GM12878 (cell line): ENCODE measurements around the gene OSBPL5. TPM values are rescaled to one million over a fixed set of nuclear protein-coding genes. Genes with fewer than 3 reads are reported as not detected.

Experiments
- ATAC-seq: fragments of 200-7000 bp; cut with Tn5 transposase; 3 replicates; pipeline ENCODE4 v1.9.1; 2020; ENCODE audit warnings: mild to moderate bottlenecking, moderate library complexity
- BruUV-seq: library from RNA; stranded (reverse); fragments of 400-500 nt; replicated peaks from 2 replicates; lab custom pipeline; 2021; lab: Mats Ljungman, UMichigan
- CTCF ChIA-PET: fragments of 300-600 bp; sonication (Branson Sonifier 250); formaldehyde crosslinking; extraction: SDS; loops from one replicate; lab custom pipeline; 2021; ENCODE audit warnings: inconsistent platforms; lab: Yijun Ruan, JAX
- POLR2A ChIA-PET: fragments of 350-600 bp; formaldehyde crosslinking; extraction: SDS; loops from one replicate; lab custom pipeline; 2021; ENCODE audit warnings: inconsistent platforms; lab: Charles Lee
- RAD21 ChIA-PET: fragments of 300-600 bp; sonication (Branson Sonifier 250); formaldehyde crosslinking; loops from one replicate; lab custom pipeline; 2023; ENCODE audit warnings: antibody characterized with exemption; ENCODE audit not compliant: unreplicated experiment; lab: Charles Lee
- SMC1A ChIA-PET: fragments of 300-600 bp; sonication (Branson Sonifier 250); formaldehyde crosslinking; loops from one replicate; lab custom pipeline; 2023; ENCODE audit not compliant: unreplicated experiment, uncharacterized antibody; lab: Charles Lee
- DNase-seq: peaks from one replicate; pipeline ENCODE4 v3.0.0-alpha.2; 2011; ENCODE audit warnings: low read depth, low spot score
- FAIRE-seq: peaks from 3 replicates; lab custom pipeline; 2011; peaks lifted over from hg19 to GRCh38; lab: Jason Lieb, UNC
- H2AFZ ChIP-seq: 2 replicates; pipeline ENCODE4 v1.6.0; 2011; ENCODE audit warnings: low read depth, low read length, control low read depth; ENCODE audit not compliant: control insufficient read depth
- H3K27ac ChIP-seq: 2 replicates; pipeline ENCODE4 v1.5.1; 2011; ENCODE audit warnings: control low read depth; ENCODE audit not compliant: control insufficient read depth, insufficient read depth
- H3K27me3 ChIP-seq, 2 experiments: replicated peaks in 1 of 2; 2 replicates each; pipeline versions ENCODE4 v1.6.0 to v1.6.1; 2011; ENCODE audit warnings: low read length in 1 of 2; ENCODE audit not compliant: control insufficient read depth in 2 of 2, insufficient read depth in 2 of 2
- H3K36me3 ChIP-seq, 2 experiments: 2 replicates each; pipeline ENCODE4 v1.5.1; 2011; ENCODE audit warnings: low read length in 1 of 2; ENCODE audit not compliant: control insufficient read depth in 2 of 2, insufficient read depth in 2 of 2
- H3K4me1 ChIP-seq: 2 replicates; pipeline ENCODE4 v1.6.1; 2011; ENCODE audit warnings: mild to moderate bottlenecking, low read length, moderate library complexity, mixed read lengths; ENCODE audit not compliant: control insufficient read depth, insufficient read depth
- H3K4me2 ChIP-seq: 2 replicates; pipeline ENCODE4 v1.6.0; 2011; ENCODE audit warnings: control low read depth; ENCODE audit not compliant: control insufficient read depth, insufficient read depth
- H3K4me3 ChIP-seq: fragments of 200-600 bp; sonication (generic); 2 replicates; pipeline ENCODE4 v1.5.1; 2016
- H3K79me2 ChIP-seq: 2 replicates; pipeline ENCODE4 v1.6.0; 2011; ENCODE audit warnings: low read length; ENCODE audit not compliant: control insufficient read depth, insufficient read depth
- H3K9ac ChIP-seq: 2 replicates; pipeline ENCODE4 v1.8.0; 2011; ENCODE audit warnings: low read length, control low read depth, mixed read lengths; ENCODE audit not compliant: control insufficient read depth, insufficient read depth
- H3K9me3 ChIP-seq: replicated peaks from 3 replicates; pipeline ENCODE4 v1.5.1; 2011; ENCODE audit warnings: mild to moderate bottlenecking, low read length; ENCODE audit not compliant: control insufficient read depth, insufficient read depth
- H4K20me1 ChIP-seq: 2 replicates; pipeline ENCODE4 v1.6.0; 2011; ENCODE audit not compliant: control insufficient read depth, insufficient read depth
- ATF2 ChIP-seq: IDR thresholded peaks from 2 replicates; pipeline ENCODE4 v1.6.1; 2012; ENCODE audit warnings: low read length, inconsistent platforms
- BRCA1 ChIP-seq: IDR thresholded peaks from 2 replicates; pipeline ENCODE4 v1.6.1; 2011; ENCODE audit warnings: low read depth, low read length, improper control_type of control experiment
- MLLT1 ChIP-seq: fragments of 450-650 bp; IDR thresholded peaks from 2 replicates; pipeline ENCODE4 v1.6.1; 2016; ENCODE audit warnings: mild to moderate bottlenecking
- MYC ChIP-seq: IDR thresholded peaks from 2 replicates; pipeline ENCODE4 v1.6.1; 2011; ENCODE audit warnings: mild to moderate bottlenecking, low read length, moderate library complexity, inconsistent platforms; ENCODE audit not compliant: insufficient read depth, insufficient replicate concordance, insufficient read length, severe bottlenecking
- NFIC ChIP-seq: IDR thresholded peaks from 2 replicates; pipeline ENCODE4 v1.6.1; 2012; ENCODE audit warnings: low read depth, mild to moderate bottlenecking, inconsistent platforms, low read length, moderate library complexity
- NFYA ChIP-seq: IDR thresholded peaks from 2 replicates; pipeline ENCODE4 v1.6.1; 2011; ENCODE audit warnings: low read depth, mild to moderate bottlenecking, low read length, improper control_type of control experiment, borderline replicate concordance
- SMAD5 ChIP-seq: IDR thresholded peaks from 2 replicates; pipeline ENCODE4 v1.6.1; 2016; ENCODE audit warnings: antibody characterized with exemption, low read depth
- STAT3 ChIP-seq: IDR thresholded peaks from 2 replicates; pipeline ENCODE4 v1.6.1; 2011; ENCODE audit warnings: low read depth, low read length, improper control_type of control experiment
- WGBS: methylation state at CpG from one replicate; pipeline ENCODE4 v1.1.6; 2016; ENCODE audit warnings: low lambda C conversion rate; ENCODE audit not compliant: insufficient replicate concordance, insufficient coverage; ENCODE audit errors: missing lambda C conversion rate; 5-methylcytosine and 5-hydroxymethylcytosine counted together
- in situ Hi-C: fragments of 300-500 bp; cut with MboI; formaldehyde crosslinking; loops from 9 replicates; pipeline ENCODE4 v1.14.3; 2018; ENCODE audit warnings: mixed read lengths
- intact Hi-C: fragments of 100-400 bp; cut with micrococcal nuclease; formaldehyde crosslinking; loops from one replicate; pipeline ENCODE4 v1.14.2; 2022; ENCODE audit not compliant: unreplicated experiment
- polyA plus RNA-seq, 11 experiments: library from polyadenylated mRNA; depleted of rRNA in 4 of 11; unstranded in 6 of 11; stranded (reverse) in 5 of 11; fragments of >200 nt; fragmentation: Nextera tagmentation in 4 of 11; fragmentation: Illumina TruSeq in 1 of 11; extraction: Ambion mirVana in 4 of 11; extraction: Trizol in 1 of 11; gene quantifications; 1 replicate in 1 of 11; 2 replicates in 10 of 11; pipeline versions ENCODE4 v1.2.1 to v1.2.3, GENCODE V29; 2011 to 2016; ENCODE audit warnings: inconsistent platforms in 2 of 11, missing spikeins in 2 of 11, low read depth in 1 of 11
- total RNA-seq, 4 experiments: library from RNA; depleted of rRNA in 3 of 4; stranded (reverse); fragments of >200 nt in 3 of 4; fragmentation: Illumina TruSeq in 1 of 4; extraction: Trizol in 1 of 4; gene quantifications; 2 replicates each; pipeline versions ENCODE4 v1.2.1 to v1.2.3, GENCODE V29; 2013 to 2021
- TF ChIP-seq, protein P1 (sequence below): fragments of 450-650 bp; conservative IDR thresholded peaks from 2 replicates; pipeline ENCODE4 v1.6.1; 2017; ENCODE audit warnings: mild to moderate bottlenecking, moderate library complexity

Gene OSBPL5
- total and polyA plus RNA-seq, 10 of the 15 experiments (the other 5 are each of a cell fraction or from before 2014, with no cell fraction given) = not detected

DNA sequence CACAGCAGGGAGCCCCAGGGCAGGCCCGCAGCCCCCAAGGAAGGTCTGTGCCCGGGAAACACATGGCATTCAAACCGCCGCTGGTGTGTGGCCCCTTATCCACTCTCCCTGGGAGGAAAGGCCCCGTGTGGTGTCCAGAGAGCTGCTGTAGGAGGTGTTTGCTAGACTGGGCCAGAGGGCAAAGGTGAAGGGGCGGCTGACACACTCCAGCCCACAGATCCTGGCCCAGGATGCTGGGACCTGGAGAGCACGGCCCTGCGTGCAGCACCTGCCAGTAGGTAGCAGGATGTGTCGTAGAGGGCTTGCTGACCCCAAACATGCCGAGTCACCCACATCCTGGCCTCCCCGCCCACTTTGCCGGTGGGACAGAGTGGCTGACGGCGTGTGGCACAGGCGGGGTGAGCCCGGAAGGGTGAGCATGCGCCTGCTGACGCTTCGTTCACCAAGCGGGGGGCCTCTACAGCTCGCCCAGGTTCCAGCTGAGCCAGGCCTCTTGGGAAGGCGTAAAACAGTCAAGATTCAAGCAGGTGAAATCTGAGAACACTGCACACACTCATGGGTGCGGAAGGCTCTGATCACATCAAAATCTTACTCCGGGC lies 11.0 kb downstream of the OSBPL5 start:
- Histone ChIP-seq H2AFZ (no peak overlapping the region), H3K4me2 (no peak overlapping the region), H3K4me1 (no peaks in the 10 kb centered on the region), H3K36me3 (no peaks in the 10 kb centered on the region), H3K9me3 (no peaks in the 10 kb centered on the region), H3K79me2 (no peaks in the 10 kb centered on the region), H3K9ac (no peak overlapping the region), H3K27ac (no peak overlapping the region), H3K4me3 (no peak overlapping the region), H4K20me1 (no peaks in the 10 kb centered on the region), H3K27me3 (peaks cover 0 to 2% of the 10 kb centered on the region in 2 experiments; a peak in 1 of 4 replicates)
- SMC1A ChIA-PET = no interaction called here
- ATAC-seq (no peak), FAIRE-seq (no peak), DNase-seq (no peak)
- CTCF ChIA-PET = no interaction called here
- no peak for TF ChIP-seq NFYA
- TF ChIP-seq NFIC = no peak
- BruUV-seq = no TSS peak
- in situ Hi-C loops (no loop called here), intact Hi-C loops (no loop called here)
- 31% methylated on average over 23 of the region's 24 CpGs for WGBS
- POLR2A ChIA-PET = no interaction called here
- RAD21 ChIA-PET = no interaction called here

DNA sequence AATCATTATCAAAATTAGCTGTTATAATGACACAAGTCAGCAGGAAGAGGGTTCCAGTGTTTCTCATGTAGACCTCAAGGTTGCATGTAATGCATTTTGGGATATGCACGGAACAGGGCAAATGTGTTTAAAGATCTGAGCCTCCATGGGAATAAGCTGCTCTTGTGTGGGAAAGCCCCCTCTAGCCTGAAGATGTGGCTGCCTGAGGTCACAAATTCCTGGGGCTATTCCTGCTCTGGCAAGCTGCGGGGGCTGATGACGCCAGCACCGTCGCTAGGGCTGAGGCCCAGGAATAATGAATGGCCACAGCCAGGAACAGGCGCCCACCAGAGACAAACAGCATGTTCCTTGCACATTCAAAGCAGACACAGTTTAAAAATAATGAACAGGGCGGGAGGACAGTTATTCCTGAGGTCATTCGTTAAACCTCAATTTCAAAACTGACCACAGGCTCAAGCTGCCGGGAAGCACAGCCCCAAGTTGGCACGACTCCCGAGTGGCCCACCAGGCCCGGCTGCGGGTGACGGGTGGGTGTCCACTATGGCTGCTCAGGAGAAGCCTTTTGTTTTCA lies 11.7 kb downstream of the OSBPL5 start:
- H3K36me3 ChIP-seq = no peaks in the 10 kb centered on the region
- no peaks in the 10 kb centered on the region for H3K79me2 ChIP-seq
- no TSS peak for BruUV-seq
- FAIRE-seq (no peak), DNase-seq (no peak), ATAC-seq (no peak)
- RAD21 ChIA-PET = no interaction called here
- H3K4me2 ChIP-seq = no peak overlapping the region
- WGBS = 38% methylated on average over 14 of the region's 14 CpGs
- no peaks in the 10 kb centered on the region for H3K9me3 ChIP-seq
- peaks cover 0 to under 1% of the 10 kb centered on the region in 2 experiments; a peak in 1 of 4 replicates for H3K27me3 ChIP-seq
- SMC1A ChIA-PET = no interaction called here
- in situ Hi-C loops = no loop called here
- no peaks in the 10 kb centered on the region for H4K20me1 ChIP-seq
- no peaks in the 10 kb centered on the region for H3K4me1 ChIP-seq
- H3K9ac ChIP-seq = no peak overlapping the region
- H3K27ac ChIP-seq = no peak overlapping the region
- POLR2A ChIA-PET = no interaction called here
- no peak overlapping the region for H2AFZ ChIP-seq
- CTCF ChIA-PET = no interaction called here
- H3K4me3 ChIP-seq = no peak overlapping the region
- intact Hi-C loops = no loop called here
- TF ChIP-seq ATF2 (no peak), MYC (no peak), SMAD5 (no peak), MLLT1 (no peak), STAT3 (no peak), BRCA1 (no peak)
- TF ChIP-seq, protein P1, sequence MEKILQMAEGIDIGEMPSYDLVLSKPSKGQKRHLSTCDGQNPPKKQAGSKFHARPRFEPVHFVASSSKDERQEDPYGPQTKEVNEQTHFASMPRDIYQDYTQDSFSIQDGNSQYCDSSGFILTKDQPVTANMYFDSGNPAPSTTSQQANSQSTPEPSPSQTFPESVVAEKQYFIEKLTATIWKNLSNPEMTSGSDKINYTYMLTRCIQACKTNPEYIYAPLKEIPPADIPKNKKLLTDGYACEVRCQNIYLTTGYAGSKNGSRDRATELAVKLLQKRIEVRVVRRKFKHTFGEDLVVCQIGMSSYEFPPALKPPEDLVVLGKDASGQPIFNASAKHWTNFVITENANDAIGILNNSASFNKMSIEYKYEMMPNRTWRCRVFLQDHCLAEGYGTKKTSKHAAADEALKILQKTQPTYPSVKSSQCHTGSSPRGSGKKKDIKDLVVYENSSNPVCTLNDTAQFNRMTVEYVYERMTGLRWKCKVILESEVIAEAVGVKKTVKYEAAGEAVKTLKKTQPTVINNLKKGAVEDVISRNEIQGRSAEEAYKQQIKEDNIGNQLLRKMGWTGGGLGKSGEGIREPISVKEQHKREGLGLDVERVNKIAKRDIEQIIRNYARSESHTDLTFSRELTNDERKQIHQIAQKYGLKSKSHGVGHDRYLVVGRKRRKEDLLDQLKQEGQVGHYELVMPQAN = no peak
